Neural cell (in vitro differentiated cells): ENCODE measurements around the gene TMEM164. TPM values are rescaled to one million over a fixed set of nuclear protein-coding genes. Genes with fewer than 3 reads are reported as not detected.

Source experiments
- H2AFZ ChIP-seq: fragments of 200-600, 300-800 bp; sonication (generic), shearing (Covaris generic); 2 replicates; pipeline ENCODE4 v1.6.0; 2014; ENCODE audit warnings: low read depth, mild to moderate bottlenecking, antibody characterized with exemption, low read length, moderate library complexity
- H3F3A ChIP-seq: fragments of 200-600 bp; shearing (Covaris generic); 2 replicates; pipeline ENCODE4 v1.6.1; 2016; ENCODE audit warnings: mild to moderate bottlenecking, moderate library complexity, mixed read lengths, antibody characterized with exemption, low read length; ENCODE audit not compliant: insufficient read depth, poor library complexity, severe bottlenecking
- H3K27ac ChIP-seq: fragments of 200-600, 300-800 bp; sonication (generic), shearing (Covaris generic); 2 replicates; pipeline ENCODE4 v1.5.1; 2014; ENCODE audit warnings: mild to moderate bottlenecking, low read length, moderate library complexity
- H3K27me3 ChIP-seq: fragments of 300-800, 200-600 bp; sonication (generic), shearing (Covaris generic); 2 replicates; pipeline ENCODE4 v1.6.0; 2014; ENCODE audit warnings: mild to moderate bottlenecking, low read depth, low read length, moderate library complexity; ENCODE audit not compliant: insufficient read depth
- H3K36me3 ChIP-seq: fragments of 300-800, 200-600 bp; sonication (generic), shearing (Covaris generic); 2 replicates; pipeline ENCODE4 v1.5.1; 2014; ENCODE audit warnings: mild to moderate bottlenecking, antibody characterized with exemption, low read length, moderate library complexity; ENCODE audit not compliant: insufficient read depth
- H3K4me2 ChIP-seq: fragments of 300-800, 200-600 bp; sonication (generic), shearing (Covaris generic); 2 replicates; pipeline ENCODE4 v1.6.0; 2014; ENCODE audit warnings: mild to moderate bottlenecking, low read length
- H3K4me3 ChIP-seq: fragments of 300-800, 200-600 bp; sonication (generic), shearing (Covaris generic); 2 replicates; pipeline ENCODE4 v1.5.1; 2014; ENCODE audit warnings: mild to moderate bottlenecking, low read length, moderate library complexity
- H3K79me2 ChIP-seq: fragments of 200-600 bp; shearing (Covaris generic); replicated peaks from 2 replicates; pipeline ENCODE4 v1.6.0; 2014; ENCODE audit warnings: mild to moderate bottlenecking, low read length, moderate library complexity; ENCODE audit not compliant: insufficient read depth
- H3K9ac ChIP-seq: fragments of 300-800, 200-600 bp; sonication (generic), shearing (Covaris generic); 2 replicates; pipeline ENCODE4 v1.6.1; 2016; ENCODE audit warnings: mild to moderate bottlenecking, low read length, mixed read lengths
- H3K9me2 ChIP-seq: fragments of 200-600 bp; shearing (Covaris generic); 2 replicates; pipeline ENCODE4 v1.6.1; 2016; ENCODE audit warnings: mild to moderate bottlenecking, low read length, mixed read lengths; ENCODE audit not compliant: insufficient read depth
- H3K9me3 ChIP-seq: fragments of 200-600, 300-800 bp; sonication (generic), shearing (Covaris generic); 2 replicates; pipeline ENCODE4 v1.6.1; 2016; ENCODE audit warnings: mild to moderate bottlenecking, mixed run types, low read length, moderate library complexity, mixed read lengths
- H4K20me1 ChIP-seq: fragments of 200-600 bp; shearing (Covaris generic); 2 replicates; pipeline ENCODE4 v1.6.1; 2016; ENCODE audit warnings: mild to moderate bottlenecking, mixed run types; ENCODE audit not compliant: insufficient read depth
- CTCF ChIP-seq: fragments of 450-650 bp; IDR thresholded peaks from 2 replicates; pipeline ENCODE4 v1.5.1; 2014; ENCODE audit warnings: antibody characterized with exemption, mild to moderate bottlenecking, moderate library complexity; ENCODE audit not compliant: poor library complexity, severe bottlenecking
- EP300 ChIP-seq: fragments of 450-650 bp; conservative IDR thresholded peaks from 2 replicates; pipeline ENCODE4 v1.6.1; 2014; ENCODE audit warnings: antibody characterized with exemption, mild to moderate bottlenecking, moderate library complexity; ENCODE audit not compliant: poor library complexity, severe bottlenecking
- EZH2 ChIP-seq: fragments of 200-600, 300-800 bp; shearing (Covaris generic), sonication (generic); IDR thresholded peaks from 2 replicates; pipeline ENCODE4 v1.6.1; 2014; ENCODE audit warnings: antibody characterized with exemption, low read length, borderline replicate concordance, mild to moderate bottlenecking; ENCODE audit not compliant: insufficient read depth, poor library complexity, severe bottlenecking
- MXI1 ChIP-seq: fragments of 450-650 bp; conservative IDR thresholded peaks from 2 replicates; pipeline ENCODE4 v1.6.1; 2014; ENCODE audit warnings: antibody characterized with exemption, mild to moderate bottlenecking; ENCODE audit not compliant: poor library complexity, severe bottlenecking
- POLR2AphosphoS5 ChIP-seq: IDR thresholded peaks from 2 replicates; pipeline ENCODE4 v1.6.1; 2012
- RAD21 ChIP-seq: fragments of 450-650 bp; conservative IDR thresholded peaks from 2 replicates; pipeline ENCODE4 v1.6.1; 2014; ENCODE audit warnings: antibody characterized with exemption, mild to moderate bottlenecking, moderate library complexity
- REST ChIP-seq: IDR thresholded peaks from 2 replicates; pipeline ENCODE4 v1.6.1; 2012; ENCODE audit warnings: borderline replicate concordance
- SMC3 ChIP-seq: fragments of 450-650 bp; conservative IDR thresholded peaks from 2 replicates; pipeline ENCODE4 v1.6.1; 2014; ENCODE audit warnings: antibody characterized with exemption, mild to moderate bottlenecking, moderate library complexity; ENCODE audit not compliant: poor library complexity
- TAF1 ChIP-seq: IDR thresholded peaks from 2 replicates; pipeline ENCODE4 v1.6.1; 2012; ENCODE audit warnings: low read depth
- polyA plus RNA-seq: library from polyadenylated mRNA; depleted of rRNA; stranded (reverse); fragments of >200 nt; gene quantifications from 2 replicates; pipeline ENCODE4 v1.2.3, GENCODE V29; 2014

The TMEM164 gene
- polyA plus RNA-seq, 1 donor from 2014 or later = 52.8 TPM

GRCh38 chrX:110116066-110116980 lies 113.4 kb downstream of the TMEM164 start:
- Histone ChIP-seq H2AFZ (no peak overlapping the region), H3F3A (no peaks in the 10 kb centered on the region), H3K4me3 (no peak overlapping the region), H3K4me2 (no peak overlapping the region), H3K27me3 (no peaks in the 10 kb centered on the region), H3K27ac (no peak overlapping the region), H3K9me2 (no peaks in the 10 kb centered on the region), H4K20me1 (no peaks in the 10 kb centered on the region), H3K36me3 (no peaks in the 10 kb centered on the region), H3K9ac (no peak overlapping the region), H3K9me3 (no peaks in the 10 kb centered on the region), H3K79me2 (no peaks in the 10 kb centered on the region)
- TF ChIP-seq EP300 (no peak), EZH2 (no peak), CTCF (no peak), SMC3 (no peak), TAF1 (no peak), RAD21 (no peak), MXI1 (no peak), POLR2AphosphoS5 (no peak), REST (no peak)

- H3K79me2 ChIP-seq = no peaks in the 10 kb centered on the region
- no peak for TF ChIP-seq RAD21
- TF ChIP-seq SMC3 = no peak
- no peak for TF ChIP-seq TAF1
- no peak for TF ChIP-seq POLR2AphosphoS5
- TF ChIP-seq CTCF = no peak
- no peak for TF ChIP-seq EZH2
- no peak for TF ChIP-seq REST
- H3F3A ChIP-seq = no peaks in the 10 kb centered on the region
- H3K4me3 ChIP-seq = no peak overlapping the region
- no peaks in the 10 kb centered on the region for H3K27me3 ChIP-seq
- no peak overlapping the region for H3K9ac ChIP-seq
- no peaks in the 10 kb centered on the region for H4K20me1 ChIP-seq
- no peaks in the 10 kb centered on the region for H3K9me3 ChIP-seq
- no peaks in the 10 kb centered on the region for H3K36me3 ChIP-seq
- H3K27ac ChIP-seq = no peak overlapping the region
- H2AFZ ChIP-seq = no peak overlapping the region
- H3K4me2 ChIP-seq = no peak overlapping the region
- H3K9me2 ChIP-seq = no peaks in the 10 kb centered on the region
These were observed 115.6 kb downstream of the TMEM164 start for GRCh38 chrX:110118530-110118929.
